HCT116 (cell line): ENCODE data around the gene COL5A1. TPM values are rescaled to one million over a fixed set of nuclear protein-coding genes. Genes with fewer than 3 reads are reported as not detected.

Source experiments
- ATAC-seq: fragments of 200-7000 bp; cut with Tn5 transposase; 2 replicates; pipeline ENCODE4 v1.9.1; 2020; ENCODE audit warnings: mild to moderate bottlenecking, moderate library complexity
- BruUV-seq: library from RNA; stranded (reverse); fragments of 400-500 nt; replicated peaks from 2 replicates; lab custom pipeline; 2021; lab: Mats Ljungman, UMichigan
- CTCF ChIA-PET: fragments of 300-600 bp; sonication (Branson Sonifier 250); formaldehyde crosslinking; loops from one replicate; lab custom pipeline; 2021; ENCODE audit warnings: antibody characterized with exemption; lab: Charles Lee
- POLR2A ChIA-PET: fragments of 300-600, 350-600 bp; sonication (Branson Sonifier 250); formaldehyde crosslinking; loops from one replicate; lab custom pipeline; 2021; ENCODE audit warnings: antibody characterized with exemption; lab: Charles Lee
- RAD21 ChIA-PET, 2 experiments: fragments of 300-600 bp; sonication (Branson Sonifier 250); formaldehyde crosslinking; loops; one replicate each; lab custom pipeline; 2023; ENCODE audit warnings: low total read pairs in 2 of 2; ENCODE audit not compliant: uncharacterized antibody in 2 of 2, unreplicated experiment in 2 of 2, low non-redundant PET in 1 of 2; lab: Charles Lee
- DNase-seq: peaks from one replicate; pipeline ENCODE4 v3.0.0-alpha.2; 2010; ENCODE audit warnings: low read depth, low spot score
- H2AFZ ChIP-seq: fragments of 200-600 bp; shearing (Covaris generic), sonication (generic); 2 replicates; pipeline ENCODE4 v1.6.1; 2017; ENCODE audit warnings: low read depth, mixed run types, mixed read lengths, antibody characterized with exemption, low read length; ENCODE audit not compliant: poor library complexity, severe bottlenecking
- H3K27ac ChIP-seq: 2 replicates; pipeline ENCODE4 v1.5.1; 2012; ENCODE audit warnings: low read depth, low read length
- H3K27me3 ChIP-seq: fragments of 200-600 bp; sonication (generic); 2 replicates; pipeline ENCODE4 v1.6.1; 2016; ENCODE audit warnings: mixed run types, low read length, mixed read lengths; ENCODE audit not compliant: insufficient read depth
- H3K36me3 ChIP-seq, 2 experiments: fragments of 200-500 bp in 1 of 2; fragments of 200-600 bp in 1 of 2; sonication (Bioruptor generic) in 1 of 2; sonication (generic) in 1 of 2; 2 replicates each; pipeline versions ENCODE4 v1.5.1 to v1.6.1; 2014 to 2016; ENCODE audit warnings: low read length in 2 of 2, inconsistent platforms in 1 of 2, mixed read lengths in 1 of 2, mixed run types in 1 of 2; ENCODE audit not compliant: insufficient read depth in 2 of 2, control insufficient read depth in 1 of 2
- H3K4me1 ChIP-seq, 2 experiments: fragments of 200-600 bp in 1 of 2; sonication (generic) in 1 of 2; 2 replicates each; pipeline versions ENCODE4 v1.5.1 to v1.6.1; 2012 to 2017; ENCODE audit warnings: low read length in 2 of 2, inconsistent platforms in 1 of 2, mild to moderate bottlenecking in 1 of 2, mixed read lengths in 1 of 2, mixed run types in 1 of 2, moderate library complexity in 1 of 2; ENCODE audit not compliant: insufficient read depth in 2 of 2, control insufficient read depth in 1 of 2
- H3K4me2 ChIP-seq: fragments of 200-600 bp; sonication (generic); 2 replicates; pipeline ENCODE4 v1.6.1; 2017; ENCODE audit warnings: mixed run types, low read length, mixed read lengths
- H3K4me3 ChIP-seq, 2 experiments: fragments of 200-600 bp in 1 of 2; sonication (generic) in 1 of 2; replicated peaks in 1 of 2; 2 replicates each; pipeline ENCODE4 v1.5.1; 2011 to 2016; ENCODE audit warnings: low read length in 2 of 2, control low read depth in 1 of 2, low read depth in 1 of 2, mild to moderate bottlenecking in 1 of 2, mixed read lengths in 1 of 2, mixed run types in 1 of 2
- H3K79me2 ChIP-seq: fragments of 200-600 bp; sonication (generic); 2 replicates; pipeline ENCODE4 v1.6.1; 2017; ENCODE audit warnings: mild to moderate bottlenecking, mixed run types, low read length, moderate library complexity, mixed read lengths; ENCODE audit not compliant: insufficient read depth
- H3K9ac ChIP-seq: fragments of 200-600 bp; sonication (generic); 2 replicates; pipeline ENCODE4 v1.6.1; 2016; ENCODE audit warnings: low read length, mixed read lengths
- H3K9me2 ChIP-seq: fragments of 200-600 bp; sonication (generic), shearing (Covaris generic); 2 replicates; pipeline ENCODE4 v1.6.1; 2017; ENCODE audit warnings: mixed run types, mild to moderate bottlenecking, moderate library complexity; ENCODE audit not compliant: insufficient read depth
- H3K9me3 ChIP-seq, 2 experiments: fragments of 200-500 bp in 1 of 2; fragments of 200-600 bp in 1 of 2; sonication (Bioruptor generic) in 1 of 2; sonication (generic) in 1 of 2; 2 replicates each; pipeline ENCODE4 v1.6.1; 2014 to 2017; ENCODE audit warnings: low read length in 2 of 2, mixed read lengths in 2 of 2, inconsistent platforms in 1 of 2, low read depth in 1 of 2, mild to moderate bottlenecking in 1 of 2, mixed run types in 1 of 2, moderate library complexity in 1 of 2; ENCODE audit not compliant: control insufficient read depth in 1 of 2, insufficient read depth in 1 of 2
- H4K20me1 ChIP-seq: fragments of 200-600 bp; sonication (generic), shearing (Covaris generic); 2 replicates; pipeline ENCODE4 v1.6.1; 2017; ENCODE audit warnings: mixed run types, mild to moderate bottlenecking, moderate library complexity; ENCODE audit not compliant: insufficient read depth
- CBX3 ChIP-seq: IDR thresholded peaks from 2 replicates; pipeline ENCODE4 v1.6.1; 2012; ENCODE audit warnings: low read depth
- CEBPB ChIP-seq: IDR thresholded peaks from 2 replicates; pipeline ENCODE4 v1.6.1; 2012; ENCODE audit warnings: low read depth
- EGR1 ChIP-seq: IDR thresholded peaks from 2 replicates; pipeline ENCODE4 v1.6.1; 2012; ENCODE audit warnings: low read depth
- ELF1 ChIP-seq: IDR thresholded peaks from 2 replicates; pipeline ENCODE4 v1.6.1; 2012; ENCODE audit warnings: low read depth, borderline replicate concordance
- EZH2 ChIP-seq: fragments of 200-600 bp; sonication (generic); IDR thresholded peaks from 2 replicates; pipeline ENCODE4 v1.6.1; 2017; ENCODE audit warnings: antibody characterized with exemption, mixed run types
- EZH2phosphoT487 ChIP-seq: fragments of 200-600 bp; IDR thresholded peaks from 2 replicates; pipeline ENCODE4 v1.6.1; 2018; ENCODE audit warnings: antibody characterized with exemption, borderline replicate concordance
- FOSL1 ChIP-seq: IDR thresholded peaks from 2 replicates; pipeline ENCODE4 v1.6.1; 2012; ENCODE audit warnings: low read depth
- POLR2A ChIP-seq: IDR thresholded peaks from 2 replicates; pipeline ENCODE4 v1.7.0; 2011; ENCODE audit warnings: borderline replicate concordance; ENCODE audit not compliant: insufficient read depth, insufficient read length; ENCODE audit errors: extremely low read depth
- POLR2AphosphoS5 ChIP-seq: IDR thresholded peaks from 2 replicates; pipeline ENCODE4 v1.6.1; 2011; ENCODE audit warnings: mild to moderate bottlenecking, low read depth, low read length, moderate library complexity
- RAD21 ChIP-seq: IDR thresholded peaks from 2 replicates; pipeline ENCODE4 v1.6.1; 2012; ENCODE audit warnings: low read depth, mild to moderate bottlenecking
- SIN3A ChIP-seq: IDR thresholded peaks from 2 replicates; pipeline ENCODE4 v1.6.1; 2012; ENCODE audit warnings: low read depth
- SP1 ChIP-seq: IDR thresholded peaks from 2 replicates; pipeline ENCODE4 v1.6.1; 2012; ENCODE audit warnings: low read depth
- TCF7L2 ChIP-seq: IDR thresholded peaks from 2 replicates; pipeline ENCODE4 v1.7.0; 2011; ENCODE audit warnings: borderline replicate concordance, inconsistent platforms; ENCODE audit not compliant: insufficient read depth, insufficient read length; ENCODE audit errors: extremely low read depth
- YY1 ChIP-seq: IDR thresholded peaks from 2 replicates; pipeline ENCODE4 v1.6.1; 2011; ENCODE audit warnings: low read length, low read depth, moderate library complexity, mild to moderate bottlenecking; ENCODE audit not compliant: insufficient replicate concordance; ENCODE audit errors: extremely low read depth
- intact Hi-C: fragments of 100-400 bp; cut with micrococcal nuclease; formaldehyde crosslinking; loops from 2 replicates; pipeline ENCODE4 v1.10.0; 2022
- total RNA-seq: library from RNA; stranded (reverse); gene quantifications from one replicate; pipeline ENCODE4 v1.2.1, GENCODE V29; 2021; ENCODE audit not compliant: unreplicated experiment
- TF ChIP-seq, protein P1 (sequence below): IDR thresholded peaks from 2 replicates; pipeline ENCODE4 v1.6.1; 2012; ENCODE audit warnings: low read depth
- TF ChIP-seq, protein P2 (sequence below): IDR thresholded peaks from 2 replicates; pipeline ENCODE4 v1.6.1; 2012
- TF ChIP-seq, protein P3 (sequence below), 3 experiments: fragments of 200-600 bp in 1 of 3; sonication (generic) in 1 of 3; IDR thresholded peaks in 2 of 3; conservative IDR thresholded peaks in 1 of 3; 2 replicates each; pipeline ENCODE4 v1.5.1; 2012 to 2017; ENCODE audit warnings: low read depth in 2 of 3, low read length in 2 of 3, antibody characterized with exemption in 1 of 3, borderline replicate concordance in 1 of 3, control low read depth in 1 of 3, mild to moderate bottlenecking in 1 of 3, mixed read lengths in 1 of 3, mixed run types in 1 of 3, moderate library complexity in 1 of 3; ENCODE audit not compliant: insufficient read depth in 1 of 3
- TF ChIP-seq, protein P4 (sequence below): IDR thresholded peaks from 2 replicates; pipeline ENCODE4 v1.6.1; 2011; ENCODE audit warnings: mild to moderate bottlenecking, low read length, moderate library complexity; ENCODE audit not compliant: insufficient replicate concordance; ENCODE audit errors: extremely low read depth
- TF ChIP-seq, protein P5 (sequence below): IDR thresholded peaks from 2 replicates; pipeline ENCODE4 v1.6.1; 2012

COL5A1 gene
- total RNA-seq, 1 experiment from 2014 or later: 0.30 TPM

DNA sequence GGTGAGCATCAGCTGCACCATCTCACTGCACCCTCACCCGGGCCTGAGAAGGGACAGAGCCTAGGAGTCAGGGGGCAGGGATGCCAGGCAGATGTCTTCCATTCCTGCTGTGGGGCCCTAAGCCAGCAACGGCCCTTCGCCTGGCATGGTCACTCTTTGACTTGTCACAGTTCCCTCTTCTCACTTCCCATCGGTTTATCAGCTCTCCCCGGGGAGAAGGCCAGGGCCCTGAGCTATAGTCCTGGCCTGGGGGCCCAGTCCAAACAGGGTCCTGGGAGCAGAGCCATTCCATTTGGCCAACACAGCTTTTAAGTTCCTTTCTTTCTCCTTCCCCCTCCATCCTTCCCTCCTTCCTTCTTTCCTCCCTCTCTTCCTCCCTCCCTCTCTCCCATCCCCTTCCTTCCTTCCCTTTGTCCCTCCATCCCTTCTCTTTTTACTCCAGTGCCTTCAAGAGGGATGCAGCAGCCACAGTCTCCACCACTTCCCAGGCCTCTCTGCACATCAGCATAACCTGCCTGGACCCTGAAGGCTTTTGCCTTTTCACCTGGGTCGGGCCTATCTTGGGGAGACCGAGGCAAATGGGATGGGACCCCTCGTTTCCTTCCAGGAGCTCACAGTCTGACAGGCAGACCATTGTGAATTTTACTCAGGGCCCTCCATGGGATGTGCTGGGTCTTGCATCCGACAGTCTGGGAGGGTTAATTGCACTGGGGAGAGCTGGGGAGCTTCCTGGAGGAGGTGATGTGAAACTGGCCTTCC lies 4.2 kb downstream of the COL5A1 start:
- Histone ChIP-seq H3K9ac (no peak overlapping the region), H3K4me2 (no peak overlapping the region), H4K20me1 (no peaks in the 10 kb centered on the region), H3K36me3 (no peaks in the 10 kb centered on the region), H2AFZ (no peak overlapping the region), H3K4me3 (no peak overlapping the region), H3K27ac (no peak overlapping the region), H3K27me3 (no peaks in the 10 kb centered on the region; the same call in 1 of the 2 replicates), H3K79me2 (no peaks in the 10 kb centered on the region), H3K9me2 (no peaks in the 10 kb centered on the region), H3K4me1 (peaks cover 0 to 11% of the 10 kb centered on the region in 2 experiments; a peak in 3 of 4 replicates), H3K9me3 (no peaks in the 10 kb centered on the region)
- ATAC-seq (no peak), DNase-seq (no peak)
- RAD21 ChIA-PET: no interaction called here
- no TSS peak for BruUV-seq
- TF ChIP-seq, protein P1, sequence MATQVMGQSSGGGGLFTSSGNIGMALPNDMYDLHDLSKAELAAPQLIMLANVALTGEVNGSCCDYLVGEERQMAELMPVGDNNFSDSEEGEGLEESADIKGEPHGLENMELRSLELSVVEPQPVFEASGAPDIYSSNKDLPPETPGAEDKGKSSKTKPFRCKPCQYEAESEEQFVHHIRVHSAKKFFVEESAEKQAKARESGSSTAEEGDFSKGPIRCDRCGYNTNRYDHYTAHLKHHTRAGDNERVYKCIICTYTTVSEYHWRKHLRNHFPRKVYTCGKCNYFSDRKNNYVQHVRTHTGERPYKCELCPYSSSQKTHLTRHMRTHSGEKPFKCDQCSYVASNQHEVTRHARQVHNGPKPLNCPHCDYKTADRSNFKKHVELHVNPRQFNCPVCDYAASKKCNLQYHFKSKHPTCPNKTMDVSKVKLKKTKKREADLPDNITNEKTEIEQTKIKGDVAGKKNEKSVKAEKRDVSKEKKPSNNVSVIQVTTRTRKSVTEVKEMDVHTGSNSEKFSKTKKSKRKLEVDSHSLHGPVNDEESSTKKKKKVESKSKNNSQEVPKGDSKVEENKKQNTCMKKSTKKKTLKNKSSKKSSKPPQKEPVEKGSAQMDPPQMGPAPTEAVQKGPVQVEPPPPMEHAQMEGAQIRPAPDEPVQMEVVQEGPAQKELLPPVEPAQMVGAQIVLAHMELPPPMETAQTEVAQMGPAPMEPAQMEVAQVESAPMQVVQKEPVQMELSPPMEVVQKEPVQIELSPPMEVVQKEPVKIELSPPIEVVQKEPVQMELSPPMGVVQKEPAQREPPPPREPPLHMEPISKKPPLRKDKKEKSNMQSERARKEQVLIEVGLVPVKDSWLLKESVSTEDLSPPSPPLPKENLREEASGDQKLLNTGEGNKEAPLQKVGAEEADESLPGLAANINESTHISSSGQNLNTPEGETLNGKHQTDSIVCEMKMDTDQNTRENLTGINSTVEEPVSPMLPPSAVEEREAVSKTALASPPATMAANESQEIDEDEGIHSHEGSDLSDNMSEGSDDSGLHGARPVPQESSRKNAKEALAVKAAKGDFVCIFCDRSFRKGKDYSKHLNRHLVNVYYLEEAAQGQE: no peak
- TF ChIP-seq YY1: no peak
- no peak for TF ChIP-seq CEBPB
- no peak for TF ChIP-seq SIN3A
- no peak for TF ChIP-seq EGR1
- TF ChIP-seq POLR2AphosphoS5: no peak
- no peak for TF ChIP-seq RAD21
- TF ChIP-seq FOSL1: no peak
- TF ChIP-seq, protein P2, sequence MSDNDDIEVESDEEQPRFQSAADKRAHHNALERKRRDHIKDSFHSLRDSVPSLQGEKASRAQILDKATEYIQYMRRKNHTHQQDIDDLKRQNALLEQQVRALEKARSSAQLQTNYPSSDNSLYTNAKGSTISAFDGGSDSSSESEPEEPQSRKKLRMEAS: no peak
- TF ChIP-seq, protein P3, sequence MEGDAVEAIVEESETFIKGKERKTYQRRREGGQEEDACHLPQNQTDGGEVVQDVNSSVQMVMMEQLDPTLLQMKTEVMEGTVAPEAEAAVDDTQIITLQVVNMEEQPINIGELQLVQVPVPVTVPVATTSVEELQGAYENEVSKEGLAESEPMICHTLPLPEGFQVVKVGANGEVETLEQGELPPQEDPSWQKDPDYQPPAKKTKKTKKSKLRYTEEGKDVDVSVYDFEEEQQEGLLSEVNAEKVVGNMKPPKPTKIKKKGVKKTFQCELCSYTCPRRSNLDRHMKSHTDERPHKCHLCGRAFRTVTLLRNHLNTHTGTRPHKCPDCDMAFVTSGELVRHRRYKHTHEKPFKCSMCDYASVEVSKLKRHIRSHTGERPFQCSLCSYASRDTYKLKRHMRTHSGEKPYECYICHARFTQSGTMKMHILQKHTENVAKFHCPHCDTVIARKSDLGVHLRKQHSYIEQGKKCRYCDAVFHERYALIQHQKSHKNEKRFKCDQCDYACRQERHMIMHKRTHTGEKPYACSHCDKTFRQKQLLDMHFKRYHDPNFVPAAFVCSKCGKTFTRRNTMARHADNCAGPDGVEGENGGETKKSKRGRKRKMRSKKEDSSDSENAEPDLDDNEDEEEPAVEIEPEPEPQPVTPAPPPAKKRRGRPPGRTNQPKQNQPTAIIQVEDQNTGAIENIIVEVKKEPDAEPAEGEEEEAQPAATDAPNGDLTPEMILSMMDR (IDR thresholded peaks at IDR 0.05 in 2 of 3, conservative IDR thresholded peaks at IDR 0.05 in 1 of 3; ENCODE audit: borderline replicate concordance in 1 of 3, insufficient read depth in 1 of 3, low read depth in 2 of 3, low read length in 2 of 3): no peak
- no peak for TF ChIP-seq ELF1
- TF ChIP-seq EZH2phosphoT487: no peak
- TF ChIP-seq, protein P4, sequence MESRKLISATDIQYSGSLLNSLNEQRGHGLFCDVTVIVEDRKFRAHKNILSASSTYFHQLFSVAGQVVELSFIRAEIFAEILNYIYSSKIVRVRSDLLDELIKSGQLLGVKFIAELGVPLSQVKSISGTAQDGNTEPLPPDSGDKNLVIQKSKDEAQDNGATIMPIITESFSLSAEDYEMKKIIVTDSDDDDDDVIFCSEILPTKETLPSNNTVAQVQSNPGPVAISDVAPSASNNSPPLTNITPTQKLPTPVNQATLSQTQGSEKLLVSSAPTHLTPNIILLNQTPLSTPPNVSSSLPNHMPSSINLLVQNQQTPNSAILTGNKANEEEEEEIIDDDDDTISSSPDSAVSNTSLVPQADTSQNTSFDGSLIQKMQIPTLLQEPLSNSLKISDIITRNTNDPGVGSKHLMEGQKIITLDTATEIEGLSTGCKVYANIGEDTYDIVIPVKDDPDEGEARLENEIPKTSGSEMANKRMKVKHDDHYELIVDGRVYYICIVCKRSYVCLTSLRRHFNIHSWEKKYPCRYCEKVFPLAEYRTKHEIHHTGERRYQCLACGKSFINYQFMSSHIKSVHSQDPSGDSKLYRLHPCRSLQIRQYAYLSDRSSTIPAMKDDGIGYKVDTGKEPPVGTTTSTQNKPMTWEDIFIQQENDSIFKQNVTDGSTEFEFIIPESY: no peak
- no peak for TF ChIP-seq POLR2A
- TF ChIP-seq SP1: no peak
- TF ChIP-seq CBX3: no peak
- TF ChIP-seq, protein P5, sequence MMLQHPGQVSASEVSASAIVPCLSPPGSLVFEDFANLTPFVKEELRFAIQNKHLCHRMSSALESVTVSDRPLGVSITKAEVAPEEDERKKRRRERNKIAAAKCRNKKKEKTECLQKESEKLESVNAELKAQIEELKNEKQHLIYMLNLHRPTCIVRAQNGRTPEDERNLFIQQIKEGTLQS: no peak
- no peak for TF ChIP-seq TCF7L2
- TF ChIP-seq EZH2: no peak
- CTCF ChIA-PET: no interaction called here
- intact Hi-C loops: no loop called here
- POLR2A ChIA-PET: no interaction called here
